DMS114 treated with DMSO at 0.1 percent for 48 hours (cell line): ENCODE measurements around the gene CCDC167.

Source experiments
- DNase-seq: peaks from one replicate; lab custom pipeline; 2025; ENCODE audit not compliant: unreplicated experiment; lab: John Stamatoyannopoulos, UW

The CCDC167 gene

GRCh38 chr6:37491171-37491829 is 8.4 kb downstream of the CCDC167 start:
- no peak for DNase-seq

GRCh38 chr6:37490536-37491170 is 9.0 kb downstream of the CCDC167 start:
- DNase-seq, result no peak

- DNase-seq, result no peak
Observed at GRCh38 chr6:37489697-37490336, 9.9 kb downstream of the CCDC167 start.

GRCh38 chr6:37488476-37488875 is 11.2 kb downstream of the CCDC167 start:
- DNase-seq, result no peak

- no peak for DNase-seq
Observed at GRCh38 chr6:37487591-37488380, 11.9 kb downstream of the CCDC167 start.

- DNase-seq, result no peak
Observed at GRCh38 chr6:37486121-37486839, 13.4 kb downstream of the CCDC167 start.

- DNase-seq, result peak; percentile 26
Observed at GRCh38 chr6:37485291-37485702, 14.4 kb downstream of the CCDC167 start.

- DNase-seq, result no peak
Observed at GRCh38 chr6:37484786-37485170, 14.9 kb downstream of the CCDC167 start.

- DNase-seq, result no peak
Observed at GRCh38 chr6:37483917-37484785, 15.5 kb downstream of the CCDC167 start.

- DNase-seq, result no peak
Observed at GRCh38 chr6:37483252-37483901, 16.3 kb downstream of the CCDC167 start.

- no peak for DNase-seq
Observed at GRCh38 chr6:37482606-37483251, 17.0 kb downstream of the CCDC167 start.

GRCh38 chr6:37481711-37482605 is 17.7 kb downstream of the CCDC167 start:
- DNase-seq, result no peak

- no peak for DNase-seq
Observed at GRCh38 chr6:37480951-37481534, 18.6 kb downstream of the CCDC167 start.

GRCh38 chr6:37480118-37480736 is 19.5 kb downstream of the CCDC167 start:
- no peak for DNase-seq

- no peak for DNase-seq
Observed at GRCh38 chr6:37479266-37479854, 20.3 kb downstream of the CCDC167 start.

- DNase-seq, result no peak
Observed at GRCh38 chr6:37478827-37479226, 20.9 kb downstream of the CCDC167 start.
